ENCODE data around the gene TMEM156. TPM values are rescaled to one million over a fixed set of nuclear protein-coding genes. Genes with fewer than 3 reads are reported as not detected.

Gene TMEM156
- total RNA-seq, 1 donor from 2014 or later = not detected

- Histone ChIP-seq H3K9ac (no peak overlapping the region), H3F3A (ENCODE audit: low read depth) (peaks cover 14% of the 10 kb centered on the region), H3K4me2 (peak overlapping the region; percentile 71), H2AFZ (replicated peaks) (no peak overlapping the region), H3K4me3 (peak overlapping the region; percentile 34), H3K36me3 (no peaks in the 10 kb centered on the region), H3K79me2 (ENCODE audit: low read depth) (peaks cover 94% of the 10 kb centered on the region), H3K4me1 (peaks cover 24% of the 10 kb centered on the region), H3K27me3 (no peaks in the 10 kb centered on the region), H3K27ac (no peak overlapping the region), H4K20me1 (ENCODE audit: low read depth) (peaks cover 32% of the 10 kb centered on the region), H3K9me3 (ENCODE audit: low read depth) (no peaks in the 10 kb centered on the region)
- H3K36me3 Mint-ChIP-seq = no peaks in the 10 kb centered on the region
- H3K27ac Mint-ChIP-seq = no peak overlapping the region
- TF ChIP-seq EZH2 (IDR thresholded peaks at IDR 0.05) (no peak), CTCF (IDR thresholded peaks at IDR 0.05) (no peak), EZH2phosphoT487 (IDR thresholded peaks at IDR 0.05) (no peak)
- no peaks in the 10 kb centered on the region for H3K9me3 Mint-ChIP-seq
- no peak overlapping the region for H3K4me3 Mint-ChIP-seq
- H3K27me3 Mint-ChIP-seq (ENCODE audit: insufficient read depth, low read depth) = no peaks in the 10 kb centered on the region
- H3K4me1 Mint-ChIP-seq = peaks cover 15% of the 10 kb centered on the region
- DNase-seq (ENCODE audit: low spot score) = no peak
Measured at GRCh38 chr4:39061457-39061856, 29.2 kb upstream of the TMEM156 start.

GRCh38 chr4:39056023-39056422, 23.8 kb upstream of the TMEM156 start:
- H3K9me3 Mint-ChIP-seq = no peaks in the 10 kb centered on the region
- peaks cover 25% of the 10 kb centered on the region for H3K4me1 Mint-ChIP-seq

GRCh38 chr4:39054497-39054896, 22.3 kb upstream of the TMEM156 start:
- no peaks in the 10 kb centered on the region for H3K9me3 Mint-ChIP-seq
- Histone ChIP-seq H3K79me2 (ENCODE audit: low read depth) (peaks cover 89% of the 10 kb centered on the region), H3K9ac (no peak overlapping the region), H4K20me1 (ENCODE audit: low read depth) (peaks cover 65% of the 10 kb centered on the region), H2AFZ (replicated peaks) (no peak overlapping the region), H3K36me3 (no peaks in the 10 kb centered on the region), H3K4me2 (peak overlapping the region; percentile 67), H3K4me1 (peaks cover 36% of the 10 kb centered on the region), H3K27me3 (no peaks in the 10 kb centered on the region), H3K4me3 (peak overlapping the region; percentile 9), H3K9me3 (ENCODE audit: low read depth) (no peaks in the 10 kb centered on the region), H3K27ac (no peak overlapping the region), H3F3A (ENCODE audit: low read depth) (peaks cover 6% of the 10 kb centered on the region)
- peak; percentile 65 for DNase-seq (ENCODE audit: low spot score)
- TF ChIP-seq EZH2 (IDR thresholded peaks at IDR 0.05) = no peak
- TF ChIP-seq CTCF (IDR thresholded peaks at IDR 0.05) = no peak
- no peaks in the 10 kb centered on the region for H3K36me3 Mint-ChIP-seq
- no peak overlapping the region for H3K27ac Mint-ChIP-seq
- H3K4me1 Mint-ChIP-seq = peaks cover 32% of the 10 kb centered on the region
- H3K4me3 Mint-ChIP-seq = no peak overlapping the region
- H3K27me3 Mint-ChIP-seq (ENCODE audit: insufficient read depth, low read depth) = no peaks in the 10 kb centered on the region

More at GRCh38 chr4:39056023-39056422, 23.8 kb upstream of the TMEM156 start:
- Histone ChIP-seq H3K9ac (no peak overlapping the region), H3F3A (ENCODE audit: low read depth) (peaks cover 6% of the 10 kb centered on the region), H4K20me1 (ENCODE audit: low read depth) (peaks cover 57% of the 10 kb centered on the region), H2AFZ (replicated peaks) (no peak overlapping the region), H3K4me3 (no peak overlapping the region), H3K27ac (no peak overlapping the region), H3K36me3 (no peaks in the 10 kb centered on the region), H3K79me2 (ENCODE audit: low read depth) (peaks cover 90% of the 10 kb centered on the region), H3K4me2 (no peak overlapping the region), H3K9me3 (ENCODE audit: low read depth) (no peaks in the 10 kb centered on the region), H3K27me3 (no peaks in the 10 kb centered on the region), H3K4me1 (peaks cover 28% of the 10 kb centered on the region)
- TF ChIP-seq EZH2phosphoT487 (IDR thresholded peaks at IDR 0.05) (no peak), CTCF (IDR thresholded peaks at IDR 0.05) (no peak), EZH2 (IDR thresholded peaks at IDR 0.05) (no peak)
- Mint-ChIP-seq H3K27ac (no peak overlapping the region), H3K4me3 (no peak overlapping the region), H3K27me3 (ENCODE audit: insufficient read depth, low read depth) (no peaks in the 10 kb centered on the region), H3K36me3 (no peaks in the 10 kb centered on the region)
- DNase-seq (ENCODE audit: low spot score) = no peak
